ENCODE results near the gene GABBR2.

DNA sequence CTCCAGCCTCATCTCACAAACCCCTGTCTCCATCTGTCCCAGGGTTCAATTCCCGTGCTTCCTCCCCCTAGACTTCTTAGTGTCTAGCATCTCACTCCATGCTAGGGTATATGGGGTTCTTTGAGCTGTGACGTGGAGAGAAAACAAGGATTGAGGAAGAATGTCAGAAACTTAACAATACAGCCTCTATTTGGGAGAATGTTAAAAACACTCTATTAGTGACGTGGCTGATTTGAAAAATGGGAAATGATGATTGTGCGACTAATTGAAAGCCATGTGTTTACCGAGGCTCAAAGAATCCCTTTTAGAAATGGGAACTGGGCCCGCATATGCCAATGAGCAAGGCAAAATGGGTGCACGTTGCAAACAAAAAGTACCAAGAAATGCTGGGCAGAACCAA is 380.6 kb downstream of the GABBR2 start:
- TF ChIP-seq, protein P1, sequence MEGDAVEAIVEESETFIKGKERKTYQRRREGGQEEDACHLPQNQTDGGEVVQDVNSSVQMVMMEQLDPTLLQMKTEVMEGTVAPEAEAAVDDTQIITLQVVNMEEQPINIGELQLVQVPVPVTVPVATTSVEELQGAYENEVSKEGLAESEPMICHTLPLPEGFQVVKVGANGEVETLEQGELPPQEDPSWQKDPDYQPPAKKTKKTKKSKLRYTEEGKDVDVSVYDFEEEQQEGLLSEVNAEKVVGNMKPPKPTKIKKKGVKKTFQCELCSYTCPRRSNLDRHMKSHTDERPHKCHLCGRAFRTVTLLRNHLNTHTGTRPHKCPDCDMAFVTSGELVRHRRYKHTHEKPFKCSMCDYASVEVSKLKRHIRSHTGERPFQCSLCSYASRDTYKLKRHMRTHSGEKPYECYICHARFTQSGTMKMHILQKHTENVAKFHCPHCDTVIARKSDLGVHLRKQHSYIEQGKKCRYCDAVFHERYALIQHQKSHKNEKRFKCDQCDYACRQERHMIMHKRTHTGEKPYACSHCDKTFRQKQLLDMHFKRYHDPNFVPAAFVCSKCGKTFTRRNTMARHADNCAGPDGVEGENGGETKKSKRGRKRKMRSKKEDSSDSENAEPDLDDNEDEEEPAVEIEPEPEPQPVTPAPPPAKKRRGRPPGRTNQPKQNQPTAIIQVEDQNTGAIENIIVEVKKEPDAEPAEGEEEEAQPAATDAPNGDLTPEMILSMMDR (IDR thresholded peaks at IDR 0.05), result no peak
- TF ChIP-seq POLR2A (IDR thresholded peaks at IDR 0.05; ENCODE audit: low read depth) (no peak), EP300 (IDR thresholded peaks at IDR 0.05) (no peak), POLR2AphosphoS5 (IDR thresholded peaks at IDR 0.05) (no peak)
